NCI-H187 treated with DMSO at 0.1 percent for 48 hours (cell line): ENCODE measurements around the gene CYP3A4.
"Not testable (repeated sequence)": the region's sequence is repeated elsewhere in the genome, so short reads cannot be mapped to it uniquely, and the experiment has no call there.

Source experiments
- DNase-seq: peaks from one replicate; lab custom pipeline; 2025; lab: John Stamatoyannopoulos, UW

The CYP3A4 gene

GRCh38 chr7:99792967-99793366, 9.0 kb upstream of the CYP3A4 start:
- DNase-seq = no peak

- no peak for DNase-seq
Observed at GRCh38 chr7:99791667-99792369, 7.8 kb upstream of the CYP3A4 start.

- DNase-seq = no peak
Observed at GRCh38 chr7:99791021-99791420, 7.0 kb upstream of the CYP3A4 start.

- DNase-seq = no peak
Observed at GRCh38 chr7:99790407-99790806, 6.4 kb upstream of the CYP3A4 start.

- DNase-seq = no peak
Observed at GRCh38 chr7:99789441-99790070, 5.6 kb upstream of the CYP3A4 start.

- no peak for DNase-seq
Observed at GRCh38 chr7:99788554-99788953, 4.6 kb upstream of the CYP3A4 start.

- DNase-seq = no peak
Observed at GRCh38 chr7:99786726-99787335, 2.8 kb upstream of the CYP3A4 start.

- not testable (repeated sequence) for DNase-seq
Observed at GRCh38 chr7:99785654-99786053, 1.7 kb upstream of the CYP3A4 start.

GRCh38 chr7:99782012-99782953, 1.7 kb downstream of the CYP3A4 start:
- DNase-seq = no peak

- DNase-seq = no peak
Observed at GRCh38 chr7:99780588-99780987, 3.4 kb downstream of the CYP3A4 start.

GRCh38 chr7:99779949-99780348, 4.0 kb downstream of the CYP3A4 start:
- no peak for DNase-seq

GRCh38 chr7:99778880-99779279, 5.1 kb downstream of the CYP3A4 start:
- no peak for DNase-seq

GRCh38 chr7:99773395-99773794, 10.6 kb downstream of the CYP3A4 start:
- DNase-seq = not testable (repeated sequence)

GRCh38 chr7:99772565-99772964, 11.4 kb downstream of the CYP3A4 start:
- no peak for DNase-seq

- DNase-seq = not testable (repeated sequence)
Observed at GRCh38 chr7:99769494-99769893, 14.5 kb downstream of the CYP3A4 start.

GRCh38 chr7:99768471-99768870, 15.5 kb downstream of the CYP3A4 start:
- DNase-seq = no peak

GRCh38 chr7:99767662-99768061, 16.3 kb downstream of the CYP3A4 start:
- no peak for DNase-seq

- DNase-seq = no peak
Observed at GRCh38 chr7:99766484-99767099, 17.4 kb downstream of the CYP3A4 start.

GRCh38 chr7:99764478-99764877, 19.5 kb downstream of the CYP3A4 start:
- DNase-seq = no peak

- DNase-seq = no peak
Observed at GRCh38 chr7:99762680-99763327, 21.2 kb downstream of the CYP3A4 start.

GRCh38 chr7:99755085-99755484, 28.9 kb downstream of the CYP3A4 start:
- no peak for DNase-seq
